NT2/D1 (cell line): ENCODE data around the gene HCN2.

ENCODE experiments used
- SUZ12 ChIP-seq: IDR thresholded peaks from 2 replicates; pipeline ENCODE4 v1.6.1; 2011; ENCODE audit not compliant: insufficient read length, insufficient read depth; ENCODE audit errors: extremely low read depth
- ZNF274 ChIP-seq: IDR thresholded peaks from 2 replicates; pipeline ENCODE4 v1.6.1; 2011; ENCODE audit warnings: mild to moderate bottlenecking, low read depth, low read length

GRCh38 chr19:555474-555808 is 34.2 kb upstream of the HCN2 start:
- TF ChIP-seq ZNF274 (no peak), SUZ12 (no peak)
